Activated naive CD8-positive, alpha-beta T cell treated with anti-CD3 and anti-CD28 coated beads, Interleukin-2, amount 10 ng/mL, durations not matched to agents 7 days and 5 days (primary cell): ENCODE results near the gene ASB17. TPM values are rescaled to one million over a fixed set of nuclear protein-coding genes. Genes with fewer than 3 reads are reported as not detected.

Source experiments
- ATAC-seq: fragments of 150-1000 bp; cut with Tn5 transposase; one replicate; pipeline ENCODE4 v1.10.0; 2021; ENCODE audit warnings: low read depth, moderate library complexity
- POLR2A ChIA-PET: fragments of 350-600 bp; sonication (Branson Sonifier 250); formaldehyde crosslinking; loops from one replicate; lab custom pipeline; 2021; ENCODE audit warnings: antibody characterized with exemption; lab: Charles Lee
- DNase-seq: peaks from one replicate; pipeline ENCODE4 v3.0.0; 2021
- H3K27ac Mint-ChIP-seq: one replicate; pipeline ENCODE4 v1.8.0; 2022; ENCODE audit warnings: mild to moderate bottlenecking, mixed read lengths
- H3K27me3 Mint-ChIP-seq: one replicate; pipeline ENCODE4 v1.8.0; 2022; ENCODE audit warnings: mild to moderate bottlenecking, moderate library complexity, mixed read lengths
- H3K36me3 Mint-ChIP-seq: one replicate; pipeline ENCODE4 v1.8.0; 2021; ENCODE audit warnings: mild to moderate bottlenecking, mixed read lengths
- H3K4me1 Mint-ChIP-seq: one replicate; pipeline ENCODE4 v1.8.0; 2021; ENCODE audit warnings: mixed read lengths
- H3K4me3 Mint-ChIP-seq: one replicate; pipeline ENCODE4 v1.8.0; 2022; ENCODE audit warnings: mild to moderate bottlenecking, moderate library complexity, mixed read lengths
- H3K9me3 Mint-ChIP-seq: one replicate; pipeline ENCODE4 v1.8.0; 2021; ENCODE audit warnings: mixed read lengths
- total RNA-seq, 2 experiments: library from RNA; stranded (reverse); gene quantifications; one replicate each; pipeline ENCODE4 v1.2.3, GENCODE V29; 2021

Gene ASB17
- total RNA-seq, 2 experiments from 2014 or later = not detected

- H3K36me3 Mint-ChIP-seq = no peaks in the 10 kb centered on the region
- H3K27me3 Mint-ChIP-seq = peaks cover 3% of the 10 kb centered on the region
- no peak overlapping the region for H3K4me3 Mint-ChIP-seq
- POLR2A ChIA-PET = no interaction called here
- DNase-seq = no peak
- H3K27ac Mint-ChIP-seq = no peak overlapping the region
- no peaks in the 10 kb centered on the region for H3K4me1 Mint-ChIP-seq
- no peaks in the 10 kb centered on the region for H3K9me3 Mint-ChIP-seq
- ATAC-seq = no peak
Measured at GRCh38 chr1:75922698-75923097, 9.5 kb downstream of the ASB17 start.

GRCh38 chr1:75916834-75917233 is 15.4 kb downstream of the ASB17 start:
- ATAC-seq = no peak
- H3K9me3 Mint-ChIP-seq = no peaks in the 10 kb centered on the region

GRCh38 chr1:75908717-75909152 is 23.5 kb downstream of the ASB17 start:
- Mint-ChIP-seq H3K36me3 (no peaks in the 10 kb centered on the region), H3K9me3 (no peaks in the 10 kb centered on the region), H3K27me3 (peaks cover 2% of the 10 kb centered on the region), H3K27ac (no peak overlapping the region), H3K4me1 (no peaks in the 10 kb centered on the region), H3K4me3 (no peak overlapping the region)
- DNase-seq (no peak), ATAC-seq (no peak)
- POLR2A ChIA-PET = no interaction called here

More at GRCh38 chr1:75916834-75917233, 15.4 kb downstream of the ASB17 start:
- Mint-ChIP-seq H3K36me3 (no peaks in the 10 kb centered on the region), H3K27me3 (peaks cover 2% of the 10 kb centered on the region), H3K4me1 (no peaks in the 10 kb centered on the region), H3K4me3 (no peak overlapping the region), H3K27ac (no peak overlapping the region)
- DNase-seq = no peak
- POLR2A ChIA-PET = no interaction called here

- H3K36me3 Mint-ChIP-seq = no peaks in the 10 kb centered on the region
- no peak overlapping the region for H3K27ac Mint-ChIP-seq
- ATAC-seq (no peak), DNase-seq (no peak)
- peaks cover 6% of the 10 kb centered on the region for H3K27me3 Mint-ChIP-seq
- H3K4me3 Mint-ChIP-seq = no peak overlapping the region
- H3K9me3 Mint-ChIP-seq = no peaks in the 10 kb centered on the region
- H3K4me1 Mint-ChIP-seq = no peaks in the 10 kb centered on the region
- POLR2A ChIA-PET = no interaction called here
Measured at GRCh38 chr1:75901371-75901770, 30.8 kb downstream of the ASB17 start.

GRCh38 chr1:75884437-75884836 is 47.8 kb downstream of the ASB17 start:
- no peaks in the 10 kb centered on the region for H3K4me1 Mint-ChIP-seq

GRCh38 chr1:75879985-75880384 is 52.2 kb downstream of the ASB17 start:
- Mint-ChIP-seq H3K36me3 (no peaks in the 10 kb centered on the region), H3K4me3 (no peak overlapping the region), H3K27me3 (no peaks in the 10 kb centered on the region), H3K27ac (no peak overlapping the region), H3K9me3 (no peaks in the 10 kb centered on the region), H3K4me1 (no peaks in the 10 kb centered on the region)
- POLR2A ChIA-PET = no interaction called here
- ATAC-seq (no peak), DNase-seq (no peak)

More at GRCh38 chr1:75884437-75884836, 47.8 kb downstream of the ASB17 start:
- POLR2A ChIA-PET = no interaction called here
- H3K27me3 Mint-ChIP-seq = peaks cover 2% of the 10 kb centered on the region
- DNase-seq = no peak
- ATAC-seq = no peak
- no peak overlapping the region for H3K4me3 Mint-ChIP-seq
- H3K9me3 Mint-ChIP-seq = no peaks in the 10 kb centered on the region
- no peaks in the 10 kb centered on the region for H3K36me3 Mint-ChIP-seq
- H3K27ac Mint-ChIP-seq = no peak overlapping the region

- Mint-ChIP-seq H3K36me3 (no peaks in the 10 kb centered on the region), H3K9me3 (peaks cover 3% of the 10 kb centered on the region), H3K27ac (no peak overlapping the region), H3K27me3 (peaks cover 3% of the 10 kb centered on the region), H3K4me3 (no peak overlapping the region), H3K4me1 (no peaks in the 10 kb centered on the region)
- DNase-seq (no peak), ATAC-seq (no peak)
- POLR2A ChIA-PET = no interaction called here
Measured at GRCh38 chr1:75870951-75871350, 61.3 kb downstream of the ASB17 start.

Other genes with a start within 250 kb of the ASB17 start
- 10 to 100 TPM; 34.9 to 37.5 TPM for gene ACADM, start 207.7 kb downstream of the ASB17 start, total RNA-seq
- 10 to 100 TPM; 86.0 to 93.9 TPM for gene RABGGTB, start 146.1 kb downstream of the ASB17 start, total RNA-seq
- gene MSH4, start 135.5 kb downstream of the ASB17 start, total RNA-seq = under 1 TPM; 0.40 to 0.67 TPM
- under 1 TPM; 0.48 to 0.55 TPM for gene ST6GALNAC3, start 142.3 kb upstream of the ASB17 start, total RNA-seq